T-helper 2 cell treated with Interferon-gamma antibody and Interleukin-4, amounts not matched to agents 100 ng/mL and 5 ng/mL, for 36 hours (primary cell): ENCODE results near the gene PDZD2. TPM values are rescaled to one million over a fixed set of nuclear protein-coding genes. Genes with fewer than 3 reads are reported as not detected.
"Not testable (repeated sequence)": the region's sequence is repeated elsewhere in the genome, so short reads cannot be mapped to it uniquely, and the experiment has no call there.

Source experiments
- intact Hi-C: fragments of 100-400 bp; cut with micrococcal nuclease; formaldehyde crosslinking; loops from one replicate; pipeline ENCODE4 v1.15.1; 2023
- total RNA-seq: library from RNA; stranded (reverse); gene quantifications from 2 replicates; pipeline ENCODE4 v1.2.3, GENCODE V29; 2022

Gene PDZD2
- total RNA-seq, 1 donor from 2014 or later = not detected

DNA sequence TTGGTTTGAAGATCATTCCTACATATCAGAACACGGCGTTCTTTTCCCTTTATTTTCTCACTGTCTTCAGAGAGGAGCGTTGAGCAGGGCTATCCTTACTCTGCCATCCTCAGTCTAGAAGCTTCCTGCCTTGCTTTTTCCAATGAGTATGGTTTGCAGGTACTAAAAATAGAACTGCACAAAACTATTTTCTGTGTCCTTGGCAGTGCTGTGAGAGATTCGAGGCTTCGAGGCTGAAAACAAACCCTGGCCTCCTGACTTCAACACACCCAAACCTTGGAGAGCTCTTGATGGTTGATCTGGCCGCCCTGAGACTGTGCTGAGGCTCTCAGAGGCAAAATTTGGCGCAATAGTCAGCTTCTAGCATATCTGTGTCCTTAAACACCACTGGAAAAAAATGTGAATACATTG lies 456.3 kb downstream of the PDZD2 start:
- intact Hi-C loops = no loop called here

DNA sequence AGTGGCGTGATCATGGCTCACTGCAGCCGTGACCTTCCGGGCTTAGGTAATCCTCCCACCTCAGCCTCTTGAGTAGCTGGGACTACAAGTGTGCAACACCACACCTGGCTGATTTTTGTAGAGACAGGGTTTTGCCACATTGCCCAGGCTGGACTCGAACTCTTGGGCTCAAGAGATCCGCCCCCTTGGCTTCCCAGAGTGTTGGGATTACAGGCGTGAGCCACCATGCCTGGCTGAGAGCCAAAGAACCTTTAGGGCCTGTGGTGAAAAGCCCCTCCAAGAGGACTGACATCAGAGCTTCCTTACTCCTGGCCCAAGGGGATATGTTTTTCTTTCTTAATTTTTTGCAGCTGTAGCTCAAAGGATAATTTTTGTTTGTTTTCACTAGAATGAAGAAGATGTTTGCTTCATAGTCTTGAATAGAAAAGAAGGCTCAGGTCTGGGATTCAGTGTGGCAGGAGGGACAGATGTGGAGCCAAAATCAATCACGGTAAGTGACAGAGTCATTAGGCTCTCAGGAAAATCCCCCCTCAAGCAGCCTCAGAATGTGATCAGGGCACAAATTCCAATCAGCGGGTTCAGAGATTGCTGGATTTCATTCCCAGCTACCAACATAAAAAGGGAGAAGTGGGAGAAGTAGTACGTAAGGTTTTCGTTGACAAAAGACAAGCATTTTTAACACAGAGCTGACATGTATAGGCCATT lies 458.1 kb downstream of the PDZD2 start:
- intact Hi-C loops = no loop called here

DNA sequence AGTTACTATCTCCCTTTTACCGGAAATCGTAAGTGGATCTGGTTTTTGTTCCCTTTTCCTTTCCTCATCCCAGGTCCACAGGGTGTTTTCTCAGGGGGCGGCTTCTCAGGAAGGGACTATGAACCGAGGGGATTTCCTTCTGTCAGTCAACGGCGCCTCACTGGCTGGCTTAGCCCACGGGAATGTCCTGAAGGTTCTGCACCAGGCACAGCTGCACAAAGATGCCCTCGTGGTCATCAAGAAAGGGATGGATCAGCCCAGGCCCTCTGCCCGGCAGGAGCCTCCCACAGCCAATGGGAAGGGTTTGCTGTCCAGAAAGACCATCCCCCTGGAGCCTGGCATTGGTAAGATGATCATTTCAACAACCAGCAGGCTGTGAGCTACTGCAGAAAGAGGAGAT lies 459.4 kb downstream of the PDZD2 start:
- intact Hi-C loops = no loop called here

DNA sequence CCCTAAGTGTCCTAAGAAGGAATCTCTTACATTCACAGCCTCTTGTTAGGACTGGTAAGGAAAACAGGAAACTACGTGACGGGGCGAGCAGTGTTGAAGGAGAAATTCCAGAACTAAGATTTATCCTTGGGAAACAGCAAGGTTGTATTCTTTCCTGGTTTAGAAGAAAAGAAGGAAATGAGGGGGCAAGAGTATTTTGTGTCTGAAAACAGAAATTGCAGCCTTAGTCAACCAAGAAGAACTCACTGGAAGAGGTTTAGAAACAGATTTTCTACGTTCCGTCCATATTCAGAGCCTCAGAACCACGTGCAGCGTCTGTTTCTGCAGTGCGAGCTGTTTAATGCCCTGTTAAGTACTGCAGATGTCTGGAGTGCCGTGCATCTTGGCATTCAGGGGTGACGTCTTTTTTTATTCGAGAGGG lies 460.0 kb downstream of the PDZD2 start:
- intact Hi-C loops = no loop called here

DNA sequence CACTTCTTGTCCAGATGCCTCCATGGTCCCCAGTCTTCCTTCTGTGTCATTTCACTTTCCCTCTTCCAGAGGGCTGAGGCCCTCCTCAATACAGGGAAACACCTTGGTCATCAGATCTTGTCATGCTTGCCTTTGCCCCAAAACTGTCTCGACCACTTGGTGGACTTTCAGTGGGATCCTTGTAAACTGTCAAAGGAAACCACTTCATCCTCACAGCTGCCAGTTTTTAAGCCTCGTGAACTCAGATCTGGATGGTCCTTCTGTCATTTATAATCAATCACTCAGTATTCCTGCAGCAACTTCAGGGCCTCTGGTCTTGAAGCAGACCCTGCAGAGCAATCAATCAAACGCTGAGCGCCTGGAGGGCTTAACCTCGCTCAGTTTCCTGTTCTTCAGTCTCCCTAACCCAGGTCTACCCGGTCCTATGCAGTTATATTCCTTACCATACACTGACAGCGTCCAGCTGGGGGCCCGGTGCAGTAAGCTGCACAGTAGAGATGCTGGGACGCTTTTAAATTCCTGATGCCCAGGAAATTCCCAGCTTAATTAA lies 460.6 kb downstream of the PDZD2 start:
- intact Hi-C loops = no loop called here

DNA sequence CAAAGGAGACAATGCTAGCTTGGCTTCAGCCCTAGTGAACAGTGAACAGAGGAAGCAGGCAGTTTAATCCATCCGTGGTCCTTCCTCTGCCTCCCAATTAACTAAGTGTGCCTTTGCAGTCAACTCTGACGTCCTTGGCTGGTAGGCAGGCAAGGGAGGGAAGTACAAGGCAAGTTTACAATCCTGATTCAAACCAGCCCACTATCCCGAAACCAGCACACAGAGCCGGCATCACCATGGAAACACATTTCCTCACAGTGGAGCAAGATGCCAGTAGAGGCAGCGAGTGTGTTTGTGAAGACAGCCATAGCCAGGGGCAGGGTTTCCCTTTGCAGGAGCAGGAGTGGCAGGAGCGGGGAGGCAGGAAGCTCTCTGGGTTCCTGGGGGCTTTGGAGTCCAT lies 461.3 kb downstream of the PDZD2 start:
- intact Hi-C loops = no loop called here

DNA sequence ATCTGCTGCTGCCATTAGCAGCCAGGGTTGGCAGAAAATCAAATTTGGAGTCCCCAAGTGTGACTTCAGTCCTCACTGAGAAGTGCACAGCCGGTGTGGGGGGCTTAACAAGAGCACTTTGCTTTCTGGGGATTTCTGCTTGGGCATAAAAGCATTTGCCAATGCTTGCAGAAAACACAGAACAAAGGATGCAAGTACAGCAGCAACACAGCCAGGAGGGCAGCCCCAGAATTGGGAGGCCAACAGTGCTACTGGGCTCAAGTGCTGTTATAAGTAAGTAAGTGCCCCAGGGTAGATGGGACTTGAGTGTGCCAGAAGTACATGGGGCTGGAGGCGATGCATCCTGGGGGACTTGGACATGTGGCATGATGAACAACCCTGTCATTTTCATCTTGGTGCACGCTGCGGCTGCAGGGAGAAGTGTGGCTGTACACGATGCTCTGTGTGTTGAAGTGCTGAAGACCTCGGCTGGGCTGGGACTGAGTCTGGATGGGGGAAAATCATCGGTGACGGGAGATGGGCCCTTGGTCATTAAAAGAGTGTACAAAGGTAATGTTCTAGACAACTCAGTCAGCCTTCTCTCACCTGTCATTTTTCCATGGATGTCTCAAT lies 461.9 kb downstream of the PDZD2 start:
- intact Hi-C loops = no loop called here

DNA sequence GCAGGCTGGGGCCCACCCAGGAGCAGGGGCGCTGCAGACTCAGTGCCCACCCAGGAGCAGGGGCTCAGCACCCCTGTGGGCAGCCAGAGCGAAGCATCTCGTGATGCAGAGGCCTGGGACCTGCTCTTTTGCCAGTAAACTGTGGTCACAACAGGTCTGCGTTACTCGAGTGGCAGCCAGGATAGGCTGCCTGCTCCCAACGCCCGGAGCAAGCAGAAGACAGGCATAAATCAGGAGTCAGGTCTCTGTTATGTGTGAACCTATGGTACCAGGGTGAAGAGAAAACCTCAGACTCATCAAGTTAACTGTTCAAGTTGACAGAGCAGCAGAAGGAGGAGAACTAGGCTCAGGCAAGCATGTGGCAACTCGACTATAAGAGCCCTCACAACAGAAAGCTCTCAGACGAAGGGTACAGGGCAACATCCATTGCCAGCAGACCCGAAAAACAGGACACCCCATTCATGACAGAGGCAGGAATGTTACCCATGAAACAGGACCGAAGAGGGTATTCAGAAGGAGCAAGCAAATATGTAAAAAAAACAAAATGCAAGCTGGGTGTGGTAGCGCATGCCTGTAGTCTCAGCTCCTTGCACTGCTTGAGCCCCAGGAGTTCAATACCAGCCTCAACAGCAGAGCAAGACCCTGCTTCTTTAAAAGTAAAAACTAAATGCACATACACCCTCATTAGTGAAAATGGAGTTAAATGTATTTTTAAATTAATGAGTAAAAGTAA lies 463.5 kb downstream of the PDZD2 start:
- intact Hi-C loops = no loop called here

DNA sequence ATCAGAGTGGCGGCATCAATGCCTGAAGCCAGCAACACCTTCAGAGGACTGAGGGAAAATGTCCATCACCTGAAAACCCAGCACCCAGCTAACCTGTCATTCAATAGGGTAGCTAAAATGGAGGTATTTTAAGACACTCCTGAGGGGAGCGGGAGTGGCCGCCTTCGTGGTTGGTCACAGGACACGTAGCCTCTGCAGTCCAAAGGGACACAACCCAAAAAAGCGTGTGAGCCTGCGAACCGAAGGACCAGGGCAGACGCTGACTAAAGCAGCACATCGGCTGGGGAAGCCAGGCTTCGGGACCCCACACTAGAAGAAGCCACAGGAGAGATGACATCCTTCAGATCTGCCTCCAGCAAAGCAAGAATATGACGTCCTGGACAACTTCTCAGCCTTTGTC lies 464.6 kb downstream of the PDZD2 start:
- intact Hi-C loops = no loop called here

DNA sequence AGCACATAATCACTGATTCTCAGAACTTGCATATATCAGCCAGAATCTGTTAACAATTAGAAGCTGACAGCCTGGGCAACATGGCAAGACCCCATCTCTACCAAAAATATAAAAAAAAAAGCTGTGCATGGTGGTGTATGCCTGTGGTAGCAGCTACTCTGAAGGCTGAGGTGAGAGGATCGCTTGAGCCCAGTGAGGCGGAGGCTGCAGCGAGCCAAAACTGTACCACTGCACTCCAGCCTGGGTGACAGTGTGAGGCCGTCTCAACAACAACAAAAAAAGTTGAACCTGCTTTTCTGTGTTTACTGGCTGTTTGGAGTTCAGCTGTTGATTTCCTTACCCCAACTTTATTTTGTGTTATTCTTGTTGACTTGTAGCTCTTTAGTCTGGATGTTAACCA lies 468.4 kb downstream of the PDZD2 start:
- intact Hi-C loops = no loop called here

DNA sequence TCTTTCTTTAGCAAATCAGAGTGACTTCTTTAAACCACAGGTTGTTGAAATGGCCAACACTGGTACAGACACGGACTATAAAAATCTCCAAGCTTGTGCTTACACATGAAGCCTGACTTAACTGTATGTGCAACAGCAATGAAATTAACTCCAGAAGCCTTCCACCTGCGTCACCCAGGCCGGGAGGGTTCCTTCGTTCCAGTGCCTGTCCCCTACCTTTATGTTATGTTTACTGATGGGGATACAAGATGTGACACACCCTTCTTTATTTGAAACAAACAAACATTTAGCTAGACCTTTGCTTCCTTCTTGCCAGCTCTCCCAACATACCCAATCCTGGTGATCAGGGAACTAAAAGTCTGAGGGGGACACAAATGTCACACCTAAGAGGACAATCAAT lies 469.2 kb downstream of the PDZD2 start:
- intact Hi-C loops = no loop called here

DNA sequence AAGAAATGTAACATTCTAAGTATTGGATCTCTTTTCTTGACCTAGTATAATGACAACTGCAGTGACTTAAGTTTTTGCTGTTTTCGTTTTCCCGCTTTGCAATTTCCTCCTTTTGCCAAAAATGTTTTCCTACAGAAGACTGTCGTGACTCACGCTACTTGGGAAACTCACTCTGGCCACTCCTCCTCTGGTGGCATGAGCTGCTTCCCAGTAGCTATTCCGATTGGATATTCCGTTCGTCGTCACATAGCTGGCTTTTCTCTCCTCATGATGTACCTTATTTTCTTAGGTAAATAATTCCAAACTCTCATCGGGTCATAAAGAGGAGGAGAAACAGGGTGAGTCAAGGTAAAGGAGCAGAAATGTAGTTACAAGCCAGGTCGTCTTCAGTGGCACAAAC lies 470.3 kb downstream of the PDZD2 start:
- intact Hi-C loops = no loop called here

DNA sequence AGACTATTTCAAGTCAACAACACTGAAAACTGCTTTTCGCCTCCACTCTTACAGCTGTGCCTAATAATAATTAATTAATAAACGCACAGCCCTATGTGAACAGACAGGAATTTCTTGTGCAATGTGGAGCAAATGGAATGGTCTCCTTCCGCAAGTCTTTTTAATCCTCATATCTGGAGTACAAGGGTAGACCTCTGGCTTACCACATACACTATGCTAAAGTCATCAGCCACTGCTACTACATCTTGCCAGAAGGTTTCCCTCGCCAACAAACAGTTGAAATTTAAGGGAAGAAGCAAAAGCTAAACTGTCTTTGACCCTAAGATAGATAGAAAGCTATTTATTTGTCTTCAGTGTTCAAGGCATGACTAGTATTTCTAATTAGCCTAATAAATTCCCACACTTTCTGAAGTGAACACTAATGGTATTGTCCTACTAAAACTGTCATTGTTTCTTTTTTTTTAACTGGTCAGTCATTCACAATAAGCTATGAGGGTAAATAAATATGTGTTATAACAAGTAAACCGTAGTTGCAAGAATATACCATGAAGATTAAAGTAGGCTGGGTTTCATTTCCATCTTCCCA lies 471.3 kb downstream of the PDZD2 start:
- intact Hi-C loops = no loop called here

DNA sequence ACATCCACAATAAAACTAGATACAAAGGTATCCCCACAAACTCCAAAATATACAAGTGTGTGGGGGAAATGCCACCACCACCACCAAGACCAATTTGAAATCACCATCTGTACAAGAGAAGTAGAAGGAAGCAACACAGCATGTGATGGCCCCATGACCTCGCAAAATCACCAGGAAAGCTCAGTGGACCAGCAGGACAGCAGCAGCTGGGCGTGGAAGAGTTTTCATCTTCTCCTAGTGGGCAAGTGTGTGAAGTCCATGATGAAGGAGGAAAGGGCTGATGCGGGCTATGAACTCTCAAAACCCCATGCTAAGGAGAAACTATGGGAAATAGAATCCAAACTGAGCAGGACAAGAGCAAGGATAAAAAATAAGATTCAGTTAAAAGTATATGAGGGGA lies 477.1 kb downstream of the PDZD2 start:
- intact Hi-C loops = no loop called here

DNA sequence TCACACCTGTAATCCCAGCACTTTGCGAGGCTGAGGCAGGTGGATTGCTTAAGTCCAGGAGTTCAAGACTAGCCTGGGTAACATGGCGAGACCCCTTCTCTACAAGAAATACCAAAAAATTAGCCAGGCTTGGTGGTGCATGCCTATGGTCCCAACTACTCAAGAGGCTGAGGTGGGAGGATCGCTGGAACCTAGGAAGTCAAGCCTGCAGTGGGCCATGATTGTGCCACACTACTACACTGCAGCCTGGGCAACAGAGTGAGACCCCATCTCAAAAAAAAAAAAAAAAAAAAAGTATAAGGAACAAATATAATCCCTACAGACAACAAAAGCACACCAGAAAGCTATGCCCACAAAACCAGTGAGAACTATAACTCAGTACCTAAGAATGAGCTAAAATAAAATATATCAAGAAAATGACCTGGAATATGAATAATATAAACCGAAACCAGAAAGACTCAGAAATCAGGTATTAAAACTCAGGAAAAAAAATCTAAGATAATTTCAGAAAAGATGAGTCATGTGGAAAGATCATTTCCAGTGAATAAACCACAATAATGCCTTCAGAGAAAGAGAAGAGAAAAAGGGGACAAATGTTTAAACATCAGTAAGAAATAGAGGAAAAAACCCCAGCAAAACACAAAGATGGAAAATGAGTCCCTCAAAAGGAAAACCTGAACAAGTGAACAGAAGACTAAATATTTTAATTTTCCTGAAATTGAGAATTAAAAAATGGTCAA lies 477.8 kb downstream of the PDZD2 start:
- intact Hi-C loops = no loop called here

DNA sequence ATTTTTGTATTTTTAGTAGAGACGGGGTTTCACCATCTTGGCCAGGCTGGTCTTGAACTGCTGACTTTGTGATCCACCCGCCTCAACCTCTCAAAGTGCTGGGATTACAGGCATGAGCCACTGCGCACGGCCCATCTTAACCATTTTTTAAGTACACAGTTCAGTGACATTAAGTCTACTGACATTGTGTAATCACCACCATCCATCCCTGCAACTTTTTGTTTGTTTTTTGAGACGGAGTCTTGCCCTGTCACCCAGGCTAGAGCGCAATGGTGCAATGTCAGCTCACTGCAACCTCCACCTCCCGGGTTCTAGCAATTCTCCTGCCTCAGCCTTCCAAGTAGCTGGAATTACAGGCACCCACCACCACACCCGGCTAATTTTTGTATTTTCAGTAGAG lies 480.0 kb downstream of the PDZD2 start:
- intact Hi-C loops = not testable (repeated sequence)

DNA sequence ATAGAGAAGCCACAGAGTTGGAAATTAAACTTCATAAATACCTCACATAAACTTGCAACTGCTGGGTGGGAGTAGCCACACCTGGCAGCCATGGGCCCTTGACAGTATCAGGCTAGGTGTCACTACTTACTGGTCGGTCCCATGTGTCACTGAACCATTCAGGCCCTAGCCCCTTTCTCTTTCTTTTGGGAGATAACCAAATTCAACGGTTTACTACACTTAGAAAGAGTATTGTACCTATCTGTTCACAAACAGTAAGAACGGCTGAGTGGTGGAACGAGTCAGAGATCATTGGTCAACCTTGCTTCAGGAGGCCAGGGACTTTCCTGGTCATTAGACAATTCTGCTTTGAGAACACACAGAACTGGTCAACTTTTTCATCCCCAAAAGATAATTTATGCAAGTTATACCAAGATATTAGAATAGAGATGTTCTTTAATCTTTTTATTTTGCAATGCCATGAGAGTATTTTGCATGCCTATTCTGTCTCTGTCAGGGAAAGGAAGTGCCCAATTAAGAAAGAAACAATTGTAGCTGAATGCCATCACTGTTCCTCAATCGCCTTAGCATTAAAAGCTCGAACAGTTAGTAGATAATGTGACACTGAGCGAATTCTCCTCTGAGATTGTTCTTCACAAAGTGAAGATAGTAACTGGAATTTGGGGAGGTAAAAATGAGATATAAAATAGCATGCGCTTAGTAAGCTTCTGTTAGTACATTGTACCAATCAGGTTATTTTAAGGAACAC lies 484.3 kb downstream of the PDZD2 start:
- intact Hi-C loops = no loop called here

DNA sequence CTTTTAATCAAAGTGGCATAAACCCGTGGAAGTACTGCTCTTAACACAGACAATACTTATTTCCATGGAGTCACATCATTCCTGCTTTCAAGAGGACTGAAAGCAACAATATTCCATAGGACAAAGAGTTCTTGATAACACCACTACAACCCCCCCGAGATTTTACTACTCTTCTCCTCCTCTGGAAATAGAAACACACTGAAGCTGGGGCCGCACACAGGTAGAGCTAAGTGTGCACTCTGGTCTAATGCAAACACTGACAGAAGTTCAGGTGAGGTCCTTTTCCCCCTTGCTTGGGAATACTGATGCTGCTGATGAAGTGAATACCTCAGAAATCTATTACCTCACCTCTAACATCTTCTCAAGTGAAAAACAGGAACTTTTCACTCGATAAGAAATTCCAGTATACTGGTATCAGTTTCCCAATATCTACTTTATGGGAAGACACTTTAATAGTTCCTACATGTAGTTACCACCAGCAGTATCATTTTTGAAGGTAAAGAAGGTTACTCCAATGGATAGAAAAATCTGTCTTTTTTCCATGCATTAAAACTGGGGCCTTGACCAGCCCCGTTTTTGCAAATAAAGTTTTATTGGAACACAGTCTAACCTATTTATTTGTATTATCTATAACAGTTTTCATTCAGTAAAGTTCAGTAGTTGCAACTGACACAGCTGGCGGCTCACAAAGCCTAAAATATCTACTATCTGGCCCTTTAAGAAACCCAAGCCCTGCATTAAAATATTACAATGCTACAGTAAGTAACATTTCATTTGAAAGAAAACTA lies 485.2 kb downstream of the PDZD2 start:
- intact Hi-C loops = no loop called here

DNA sequence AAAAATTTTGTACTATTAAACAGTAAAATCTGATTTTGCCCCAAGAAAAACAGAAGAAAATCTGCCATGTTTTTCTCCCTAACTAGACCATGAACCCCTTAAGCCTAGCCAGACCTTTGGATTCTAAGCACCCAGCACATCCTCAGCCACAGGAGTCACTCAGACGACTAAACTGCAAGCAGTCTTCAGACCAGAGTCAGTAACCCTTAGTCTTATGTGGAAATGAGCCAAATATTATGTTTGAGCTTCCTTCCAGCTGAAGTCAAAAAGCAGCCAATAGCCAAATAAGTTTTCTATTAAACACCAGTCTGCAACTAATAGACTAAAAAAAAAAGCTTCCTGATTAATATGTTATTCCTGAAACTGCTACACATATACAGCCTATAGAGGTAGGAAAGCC lies 487.8 kb downstream of the PDZD2 start:
- intact Hi-C loops = no loop called here

DNA sequence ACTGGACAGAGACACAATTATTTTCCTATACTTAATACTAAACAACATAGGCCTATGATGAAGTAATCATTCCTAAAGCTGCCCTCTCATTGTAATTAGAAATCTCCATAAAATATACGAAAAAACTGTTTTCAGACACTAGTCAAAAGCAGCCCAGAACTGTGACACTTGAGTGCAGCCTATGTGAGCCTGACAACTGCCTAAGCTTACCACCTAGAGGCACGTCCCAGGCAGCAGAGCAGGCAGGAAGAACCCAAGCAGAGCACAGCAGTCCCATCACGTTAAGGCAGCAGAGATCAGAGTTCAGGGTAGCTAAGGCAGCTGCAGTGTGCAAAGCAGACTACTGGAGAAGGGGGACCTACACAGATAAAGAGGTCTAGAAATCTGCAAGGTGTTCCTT lies 488.8 kb downstream of the PDZD2 start:
- intact Hi-C loops = no loop called here
